Stimulated activated effector memory CD8-positive, alpha-beta T cell treated with anti-CD3 and anti-CD28 coated beads, Interleukin-12 subunit alpha, Interleukin-12 subunit beta, amount 100 ng/mL, for 72 hours (primary cell): Measurements from ENCODE around the gene ABCA2.

ENCODE experiments used
- ATAC-seq: fragments of 150-1000 bp; cut with Tn5 transposase; 2 replicates; pipeline ENCODE4 v1.10.0; 2021
- DNase-seq, 2 donors: peaks; one replicate each; pipeline ENCODE4 v3.0.0; 2021 to 2022; ENCODE audit warnings: low spot score in 2 of 2
- H3K27ac Mint-ChIP-seq: one replicate; pipeline ENCODE4 v1.8.0; 2022; ENCODE audit warnings: mild to moderate bottlenecking, mixed read lengths
- H3K36me3 Mint-ChIP-seq: one replicate; pipeline ENCODE4 v1.8.0; 2022; ENCODE audit warnings: mild to moderate bottlenecking, mixed read lengths
- H3K4me1 Mint-ChIP-seq: one replicate; pipeline ENCODE4 v1.8.0; 2022; ENCODE audit warnings: mixed read lengths
- H3K4me3 Mint-ChIP-seq: one replicate; pipeline ENCODE4 v1.8.0; 2022; ENCODE audit warnings: mild to moderate bottlenecking, mixed read lengths
- H3K9me3 Mint-ChIP-seq: one replicate; pipeline ENCODE4 v1.8.0; 2022; ENCODE audit warnings: mixed read lengths

The ABCA2 gene

GRCh38 chr9:137030538-137031527 lies 2.8 kb upstream of the ABCA2 start:
- Mint-ChIP-seq H3K4me1 (peaks cover 73% of the 10 kb centered on the region), H3K36me3 (peaks cover 16% of the 10 kb centered on the region), H3K9me3 (no peaks in the 10 kb centered on the region), H3K27ac (peak overlapping the region; percentile 89), H3K4me3 (peak overlapping the region; percentile 82)
- ATAC-seq (peak; percentile 5), DNase-seq (peak; percentile 60 to 88)

GRCh38 chr9:137030006-137030405 lies 2.0 kb upstream of the ABCA2 start:
- no peaks in the 10 kb centered on the region for H3K9me3 Mint-ChIP-seq
- DNase-seq (peak in 1 of 2 donors; percentile 73), ATAC-seq (no peak)
- peak overlapping the region; percentile 82 for H3K4me3 Mint-ChIP-seq
- peaks cover 12% of the 10 kb centered on the region for H3K36me3 Mint-ChIP-seq
- H3K4me1 Mint-ChIP-seq, result peaks cover 69% of the 10 kb centered on the region
- peak overlapping the region; percentile 89 for H3K27ac Mint-ChIP-seq

GRCh38 chr9:137029058-137029936 lies 1.3 kb upstream of the ABCA2 start:
- Mint-ChIP-seq H3K9me3 (no peaks in the 10 kb centered on the region), H3K27ac (no peak overlapping the region), H3K36me3 (peaks cover 6% of the 10 kb centered on the region), H3K4me1 (peaks cover 62% of the 10 kb centered on the region), H3K4me3 (peak overlapping the region; percentile 82)
- DNase-seq (peak; percentile 90 to 96), ATAC-seq (peak; percentile 59)

- peaks cover 6% of the 10 kb centered on the region for H3K36me3 Mint-ChIP-seq
- H3K9me3 Mint-ChIP-seq, result no peaks in the 10 kb centered on the region
- peak; percentile 71 to 85 for DNase-seq
- peaks cover 61% of the 10 kb centered on the region for H3K4me1 Mint-ChIP-seq
- peak overlapping the region; percentile 82 for H3K4me3 Mint-ChIP-seq
- peak; percentile 57 for ATAC-seq
- no peak overlapping the region for H3K27ac Mint-ChIP-seq
Observed at GRCh38 chr9:137028263-137029057, 423 bp upstream of the ABCA2 start.

GRCh38 chr9:137026828-137027227 lies 1.2 kb downstream of the ABCA2 start:
- peaks cover 52% of the 10 kb centered on the region for H3K4me1 Mint-ChIP-seq
- ATAC-seq (no peak), DNase-seq (no peak)
- no peaks in the 10 kb centered on the region for H3K9me3 Mint-ChIP-seq
- peak overlapping the region; percentile 74 for H3K27ac Mint-ChIP-seq
- H3K4me3 Mint-ChIP-seq, result peak overlapping the region; percentile 77
- H3K36me3 Mint-ChIP-seq, result peaks cover 12% of the 10 kb centered on the region

- DNase-seq, result no peak
- no peaks in the 10 kb centered on the region for H3K9me3 Mint-ChIP-seq
- H3K4me3 Mint-ChIP-seq, result peak overlapping the region; percentile 77
- peaks cover 15% of the 10 kb centered on the region for H3K36me3 Mint-ChIP-seq
- no peak overlapping the region for H3K27ac Mint-ChIP-seq
- ATAC-seq, result no peak
- peaks cover 49% of the 10 kb centered on the region for H3K4me1 Mint-ChIP-seq
Observed at GRCh38 chr9:137026384-137026783, 1.7 kb downstream of the ABCA2 start.

- Mint-ChIP-seq H3K4me1 (peaks cover 43% of the 10 kb centered on the region), H3K9me3 (no peaks in the 10 kb centered on the region), H3K36me3 (peaks cover 15% of the 10 kb centered on the region), H3K4me3 (no peak overlapping the region), H3K27ac (no peak overlapping the region)
- no peak for DNase-seq
- ATAC-seq, result no peak
Observed at GRCh38 chr9:137025517-137025966, 2.5 kb downstream of the ABCA2 start.

- H3K36me3 Mint-ChIP-seq, result peaks cover 21% of the 10 kb centered on the region
- H3K4me1 Mint-ChIP-seq, result peaks cover 25% of the 10 kb centered on the region
- no peak overlapping the region for H3K27ac Mint-ChIP-seq
- DNase-seq, result no peak
- no peak overlapping the region for H3K4me3 Mint-ChIP-seq
- H3K9me3 Mint-ChIP-seq, result no peaks in the 10 kb centered on the region
- no peak for ATAC-seq
Observed at GRCh38 chr9:137023583-137023991, 4.5 kb downstream of the ABCA2 start.

- Mint-ChIP-seq H3K4me1 (peaks cover 25% of the 10 kb centered on the region), H3K9me3 (no peaks in the 10 kb centered on the region), H3K27ac (no peak overlapping the region), H3K36me3 (peaks cover 21% of the 10 kb centered on the region), H3K4me3 (no peak overlapping the region)
- ATAC-seq, result no peak
- DNase-seq, result no peak
Observed at GRCh38 chr9:137023157-137023556, 4.9 kb downstream of the ABCA2 start.

- H3K36me3 Mint-ChIP-seq, result peaks cover 21% of the 10 kb centered on the region
- ATAC-seq (no peak), DNase-seq (no peak)
- H3K4me1 Mint-ChIP-seq, result peaks cover 25% of the 10 kb centered on the region
- no peak overlapping the region for H3K27ac Mint-ChIP-seq
- H3K4me3 Mint-ChIP-seq, result no peak overlapping the region
- no peaks in the 10 kb centered on the region for H3K9me3 Mint-ChIP-seq
Observed at GRCh38 chr9:137022662-137023008, 5.4 kb downstream of the ABCA2 start.

GRCh38 chr9:137021979-137022661 lies 5.9 kb downstream of the ABCA2 start:
- DNase-seq, result peak; percentile 69 to 87
- no peak overlapping the region for H3K4me3 Mint-ChIP-seq
- peak; percentile 81 for ATAC-seq
- peak overlapping the region; percentile 60 for H3K27ac Mint-ChIP-seq
- peaks cover 21% of the 10 kb centered on the region for H3K36me3 Mint-ChIP-seq
- H3K4me1 Mint-ChIP-seq, result peaks cover 21% of the 10 kb centered on the region
- no peaks in the 10 kb centered on the region for H3K9me3 Mint-ChIP-seq

GRCh38 chr9:137021568-137021978 lies 6.5 kb downstream of the ABCA2 start:
- DNase-seq (no peak), ATAC-seq (no peak)
- H3K4me3 Mint-ChIP-seq, result no peak overlapping the region
- peaks cover 21% of the 10 kb centered on the region for H3K36me3 Mint-ChIP-seq
- H3K9me3 Mint-ChIP-seq, result no peaks in the 10 kb centered on the region
- peak overlapping the region; percentile 60 for H3K27ac Mint-ChIP-seq
- H3K4me1 Mint-ChIP-seq, result peaks cover 16% of the 10 kb centered on the region

- Mint-ChIP-seq H3K9me3 (no peaks in the 10 kb centered on the region), H3K4me3 (no peak overlapping the region), H3K27ac (no peak overlapping the region), H3K36me3 (peaks cover 21% of the 10 kb centered on the region), H3K4me1 (peaks cover 10% of the 10 kb centered on the region)
- ATAC-seq (no peak), DNase-seq (no peak)
Observed at GRCh38 chr9:137020771-137021567, 7.1 kb downstream of the ABCA2 start.
